Upper lobe of left lung (tissue), 6 donors: ENCODE data around the gene SLC9A8. TPM values are rescaled to one million over a fixed set of nuclear protein-coding genes. Genes with fewer than 3 reads are reported as not detected.
A peak's percentile ranks its signal among the peaks of the same experiment; 100 is the strongest.

Source experiments
- ATAC-seq, 2 donors: fragments of 200-7000 bp; cut with Tn5 transposase; one replicate each; pipeline ENCODE4 v1.9.1; 2022; ENCODE audit warnings: mild to moderate bottlenecking in 2 of 2, moderate library complexity in 2 of 2; ENCODE audit not compliant: low FRiP score in 2 of 2
- DNase-seq, 2 donors: peaks; one replicate each; pipeline ENCODE4 v3.0.0-alpha.2; 2019 to 2020
- H3K27ac ChIP-seq, 4 donors: fragments of 200-600 bp; sonication (generic); one replicate each; pipeline ENCODE4 v1.5.1; 2016 to 2019
- H3K27me3 ChIP-seq, 4 donors: fragments of 200-600 bp; sonication (generic); one replicate each; pipeline ENCODE4 v1.5.1; 2017 to 2019
- H3K36me3 ChIP-seq, 4 donors: fragments of 200-600 bp; sonication (generic); one replicate each; pipeline ENCODE4 v1.5.1; 2016 to 2019
- H3K4me1 ChIP-seq, 4 donors: fragments of 200-600 bp; sonication (generic); one replicate each; pipeline ENCODE4 v1.5.1; 2018 to 2019
- H3K4me3 ChIP-seq, 4 donors: fragments of 200-600 bp; sonication (generic); one replicate each; pipeline ENCODE4 v1.5.1; 2017 to 2019; ENCODE audit warnings: mild to moderate bottlenecking in 2 of 4, moderate library complexity in 1 of 4
- H3K9me3 ChIP-seq, 4 donors: fragments of 200-600 bp; sonication (generic); one replicate each; pipeline ENCODE4 v1.5.1; 2018 to 2019
- EP300 ChIP-seq, 4 donors: sonication (generic); formaldehyde crosslinking; IDR thresholded peaks; one replicate each; pipeline ENCODE4 v1.5.1; 2017; ENCODE audit warnings: antibody characterized with exemption in 4 of 4, control low read depth in 2 of 4
- POLR2A ChIP-seq, 4 donors: fragments of 450-650 bp; IDR thresholded peaks; one replicate each; pipeline ENCODE4 v1.5.1; 2016 to 2017; ENCODE audit warnings: antibody characterized with exemption in 4 of 4, mild to moderate bottlenecking in 2 of 4
- POLR2AphosphoS5 ChIP-seq, 2 donors: sonication (generic); formaldehyde crosslinking; IDR thresholded peaks; one replicate each; pipeline ENCODE4 v1.5.1; 2017; ENCODE audit warnings: antibody characterized with exemption in 2 of 2
- WGBS, 2 donors: methylation state at CpG; one replicate each; pipeline ENCODE4 v1.1.5; 2017 to 2018; 5-methylcytosine and 5-hydroxymethylcytosine counted together
- total RNA-seq, 6 donors: library from RNA; depleted of rRNA in 4 of 6; stranded (reverse); fragments of >200 nt in 4 of 6; gene quantifications; one replicate each; pipeline versions ENCODE4 v1.1.0 to v1.2.1, GENCODE V29; 2016 to 2021
- TF ChIP-seq, protein P1 (sequence below), 6 experiments: fragments of 450-650 bp in 4 of 6; fragments of 200-600 bp in 2 of 6; sonication (generic) in 2 of 6; IDR thresholded peaks; one replicate each; pipeline ENCODE4 v1.5.1; 2016 to 2019; ENCODE audit warnings: antibody characterized with exemption in 6 of 6
- donor health status: DM: no; HTN: no; CAD: no; lungs with moderate emphysema.
- donor health status: DM: no; HTN: yes; CAD: no; lungs with severe emphysema.

Gene SLC9A8
- total RNA-seq, 6 donors from 2014 or later = 13.2 to 19.6 (median 17.2) TPM

GRCh38 chr20:49852522-49853080 is 40.0 kb downstream of the SLC9A8 start:
- no peaks in the 10 kb centered on the region for H3K9me3 ChIP-seq
- H3K36me3 ChIP-seq = peaks cover 3 to 68% (median 47%) of the 10 kb centered on the region in 4 donors
- peak overlapping the region in 2 of 4 donors; percentile 10 to 66 for H3K27ac ChIP-seq
- no peak overlapping the region for H3K4me3 ChIP-seq
- DNase-seq = no peak
- TF ChIP-seq EP300 (IDR thresholded peaks at IDR 0.05) = no peak
- no peak for TF ChIP-seq POLR2AphosphoS5 (IDR thresholded peaks at IDR 0.05)
- TF ChIP-seq POLR2A (IDR thresholded peaks at IDR 0.05) = no peak
- no peaks in the 10 kb centered on the region for H3K27me3 ChIP-seq
- H3K4me1 ChIP-seq = peaks cover 12 to 21% (median 13%) of the 10 kb centered on the region in 4 donors
- WGBS, 2 donors = 93% methylated on average over 8 of the region's 8 CpGs
- ATAC-seq = no peak

GRCh38 chr20:49853640-49854039 is 41.0 kb downstream of the SLC9A8 start:
- H3K36me3 ChIP-seq = peaks cover 0 to 61% (median 44%) of the 10 kb centered on the region in 4 donors

GRCh38 chr20:49854190-49854875 is 41.7 kb downstream of the SLC9A8 start:
- no peaks in the 10 kb centered on the region for H3K27me3 ChIP-seq
- DNase-seq (no peak), ATAC-seq (no peak)
- TF ChIP-seq, protein P1, sequence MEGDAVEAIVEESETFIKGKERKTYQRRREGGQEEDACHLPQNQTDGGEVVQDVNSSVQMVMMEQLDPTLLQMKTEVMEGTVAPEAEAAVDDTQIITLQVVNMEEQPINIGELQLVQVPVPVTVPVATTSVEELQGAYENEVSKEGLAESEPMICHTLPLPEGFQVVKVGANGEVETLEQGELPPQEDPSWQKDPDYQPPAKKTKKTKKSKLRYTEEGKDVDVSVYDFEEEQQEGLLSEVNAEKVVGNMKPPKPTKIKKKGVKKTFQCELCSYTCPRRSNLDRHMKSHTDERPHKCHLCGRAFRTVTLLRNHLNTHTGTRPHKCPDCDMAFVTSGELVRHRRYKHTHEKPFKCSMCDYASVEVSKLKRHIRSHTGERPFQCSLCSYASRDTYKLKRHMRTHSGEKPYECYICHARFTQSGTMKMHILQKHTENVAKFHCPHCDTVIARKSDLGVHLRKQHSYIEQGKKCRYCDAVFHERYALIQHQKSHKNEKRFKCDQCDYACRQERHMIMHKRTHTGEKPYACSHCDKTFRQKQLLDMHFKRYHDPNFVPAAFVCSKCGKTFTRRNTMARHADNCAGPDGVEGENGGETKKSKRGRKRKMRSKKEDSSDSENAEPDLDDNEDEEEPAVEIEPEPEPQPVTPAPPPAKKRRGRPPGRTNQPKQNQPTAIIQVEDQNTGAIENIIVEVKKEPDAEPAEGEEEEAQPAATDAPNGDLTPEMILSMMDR (IDR thresholded peaks at IDR 0.05) = no peak
- TF ChIP-seq POLR2AphosphoS5 (IDR thresholded peaks at IDR 0.05) (no peak), POLR2A (IDR thresholded peaks at IDR 0.05) (no peak), EP300 (IDR thresholded peaks at IDR 0.05) (no peak)
- 88 to 96% methylated on average over 10 of the region's 10 CpGs for WGBS, 2 donors
- peaks cover 12 to 21% (median 13%) of the 10 kb centered on the region in 4 donors for H3K4me1 ChIP-seq
- H3K4me3 ChIP-seq = no peak overlapping the region
- H3K27ac ChIP-seq = no peak overlapping the region
- H3K9me3 ChIP-seq = no peaks in the 10 kb centered on the region
- H3K36me3 ChIP-seq = peaks cover 0 to 61% (median 43%) of the 10 kb centered on the region in 4 donors

More at GRCh38 chr20:49853640-49854039, 41.0 kb downstream of the SLC9A8 start:
- DNase-seq (no peak), ATAC-seq (no peak)
- no peaks in the 10 kb centered on the region for H3K27me3 ChIP-seq
- TF ChIP-seq EP300 (IDR thresholded peaks at IDR 0.05) (no peak), POLR2A (IDR thresholded peaks at IDR 0.05) (no peak), POLR2AphosphoS5 (IDR thresholded peaks at IDR 0.05) (no peak)
- TF ChIP-seq, protein P1 (IDR thresholded peaks at IDR 0.05) = no peak
- 96 to 98% methylated on average over 4 to 5 of the region's 5 CpGs for WGBS, 2 donors
- peaks cover 12 to 21% (median 13%) of the 10 kb centered on the region in 4 donors for H3K4me1 ChIP-seq
- no peak overlapping the region for H3K4me3 ChIP-seq
- H3K9me3 ChIP-seq = no peaks in the 10 kb centered on the region
- no peak overlapping the region for H3K27ac ChIP-seq

- Histone ChIP-seq H3K4me1 (peaks cover 0 to 4% (median 2%) of the 10 kb centered on the region in 4 donors), H3K4me3 (no peak overlapping the region), H3K27ac (no peak overlapping the region), H3K27me3 (no peaks in the 10 kb centered on the region), H3K9me3 (no peaks in the 10 kb centered on the region), H3K36me3 (peaks cover 0 to 55% (median 42%) of the 10 kb centered on the region in 4 donors)
- DNase-seq = no peak
- no peak for ATAC-seq
- WGBS, 2 donors = 65 to 100% methylated on average over 3 of the region's 3 CpGs
- TF ChIP-seq, protein P1 (IDR thresholded peaks at IDR 0.05) = no peak
- TF ChIP-seq POLR2AphosphoS5 (IDR thresholded peaks at IDR 0.05) = no peak
- TF ChIP-seq POLR2A (IDR thresholded peaks at IDR 0.05) = no peak
- no peak for TF ChIP-seq EP300 (IDR thresholded peaks at IDR 0.05)
Observed at GRCh38 chr20:49856904-49857303, 44.3 kb downstream of the SLC9A8 start.

GRCh38 chr20:49858076-49858585 is 45.5 kb downstream of the SLC9A8 start:
- H3K27me3 ChIP-seq = no peaks in the 10 kb centered on the region
- no peak overlapping the region for H3K4me3 ChIP-seq
- TF ChIP-seq, protein P1 (IDR thresholded peaks at IDR 0.05) = no peak
- TF ChIP-seq EP300 (IDR thresholded peaks at IDR 0.05) (no peak), POLR2AphosphoS5 (IDR thresholded peaks at IDR 0.05) (no peak), POLR2A (IDR thresholded peaks at IDR 0.05) (no peak)
- no peaks in the 10 kb centered on the region for H3K9me3 ChIP-seq
- no peaks in the 10 kb centered on the region for H3K4me1 ChIP-seq
- H3K27ac ChIP-seq = no peak overlapping the region
- 97 to 99% methylated on average over 2 of the region's 2 CpGs for WGBS, 2 donors
- DNase-seq (no peak), ATAC-seq (no peak)
- peaks cover 0 to 58% (median 41%) of the 10 kb centered on the region in 4 donors for H3K36me3 ChIP-seq
